Activated naive CD8-positive, alpha-beta T cell treated with anti-CD3 and anti-CD28 coated beads, Interleukin-2, amount 10 ng/mL, durations not matched to agents 7 days and 5 days (primary cell): ENCODE results near the gene AFAP1. TPM values are rescaled to one million over a fixed set of nuclear protein-coding genes. Genes with fewer than 3 reads are reported as not detected.
"Not testable (repeated sequence)": the region's sequence is repeated elsewhere in the genome, so short reads cannot be mapped to it uniquely, and the experiment has no call there.

ENCODE experiments used
- ATAC-seq: fragments of 150-1000 bp; cut with Tn5 transposase; one replicate; pipeline ENCODE4 v1.10.0; 2021; ENCODE audit warnings: low read depth, moderate library complexity
- POLR2A ChIA-PET: fragments of 350-600 bp; sonication (Branson Sonifier 250); formaldehyde crosslinking; loops from one replicate; lab custom pipeline; 2021; ENCODE audit warnings: antibody characterized with exemption; lab: Charles Lee
- DNase-seq: peaks from one replicate; pipeline ENCODE4 v3.0.0; 2021
- H3K27ac Mint-ChIP-seq: one replicate; pipeline ENCODE4 v1.8.0; 2022; ENCODE audit warnings: mild to moderate bottlenecking, mixed read lengths
- H3K27me3 Mint-ChIP-seq: one replicate; pipeline ENCODE4 v1.8.0; 2022; ENCODE audit warnings: mild to moderate bottlenecking, moderate library complexity, mixed read lengths
- H3K36me3 Mint-ChIP-seq: one replicate; pipeline ENCODE4 v1.8.0; 2021; ENCODE audit warnings: mild to moderate bottlenecking, mixed read lengths
- H3K4me1 Mint-ChIP-seq: one replicate; pipeline ENCODE4 v1.8.0; 2021; ENCODE audit warnings: mixed read lengths
- H3K4me3 Mint-ChIP-seq: one replicate; pipeline ENCODE4 v1.8.0; 2022; ENCODE audit warnings: mild to moderate bottlenecking, moderate library complexity, mixed read lengths
- H3K9me3 Mint-ChIP-seq: one replicate; pipeline ENCODE4 v1.8.0; 2021; ENCODE audit warnings: mixed read lengths
- total RNA-seq, 2 experiments: library from RNA; stranded (reverse); gene quantifications; one replicate each; pipeline ENCODE4 v1.2.3, GENCODE V29; 2021

AFAP1 gene
- total RNA-seq, 2 experiments from 2014 or later, result 9.9 to 12.2 TPM

GRCh38 chr4:7950301-7951092 lies 10.8 kb upstream of the AFAP1 start:
- peaks cover 2% of the 10 kb centered on the region for H3K36me3 Mint-ChIP-seq
- POLR2A ChIA-PET, result no interaction called here
- no peak overlapping the region for H3K27ac Mint-ChIP-seq

GRCh38 chr4:7949759-7950158 lies 10.1 kb upstream of the AFAP1 start:
- Mint-ChIP-seq H3K27me3 (peaks cover 2% of the 10 kb centered on the region), H3K27ac (peak overlapping the region; percentile 56), H3K4me3 (no peak overlapping the region), H3K9me3 (peaks cover 12% of the 10 kb centered on the region), H3K36me3 (peaks cover 2% of the 10 kb centered on the region), H3K4me1 (peaks cover 13% of the 10 kb centered on the region)
- ATAC-seq, result no peak
- DNase-seq, result no peak
- POLR2A ChIA-PET, result no interaction called here

More at GRCh38 chr4:7950301-7951092, 10.8 kb upstream of the AFAP1 start:
- no peak overlapping the region for H3K4me3 Mint-ChIP-seq
- H3K27me3 Mint-ChIP-seq, result peaks cover 2% of the 10 kb centered on the region
- H3K9me3 Mint-ChIP-seq, result peaks cover 12% of the 10 kb centered on the region
- peaks cover 13% of the 10 kb centered on the region for H3K4me1 Mint-ChIP-seq
- DNase-seq (no peak), ATAC-seq (no peak)

GRCh38 chr4:7947927-7948326 lies 8.3 kb upstream of the AFAP1 start:
- Mint-ChIP-seq H3K4me3 (peak overlapping the region; percentile 39), H3K4me1 (peaks cover 15% of the 10 kb centered on the region), H3K27me3 (peaks cover 2% of the 10 kb centered on the region), H3K9me3 (peaks cover 11% of the 10 kb centered on the region), H3K36me3 (no peaks in the 10 kb centered on the region), H3K27ac (peak overlapping the region; percentile 56)
- no peak for DNase-seq
- POLR2A ChIA-PET, result interaction anchor here (0.5 to 1.2 kb wide), 2 partner anchors 8 to 14 kb away, joined by 3 to 6 read pairs; partner anchors contain the start of gene AFAP1
- peak; percentile 90 for ATAC-seq

GRCh38 chr4:7945709-7946380 lies 6.2 kb upstream of the AFAP1 start:
- no peak overlapping the region for H3K4me3 Mint-ChIP-seq

GRCh38 chr4:7944599-7945220 lies 5.0 kb upstream of the AFAP1 start:
- no peak for ATAC-seq
- H3K27me3 Mint-ChIP-seq, result peaks cover 2% of the 10 kb centered on the region
- no peak for DNase-seq
- H3K9me3 Mint-ChIP-seq, result no peaks in the 10 kb centered on the region
- POLR2A ChIA-PET, result no interaction called here
- H3K4me3 Mint-ChIP-seq, result no peak overlapping the region
- no peak overlapping the region for H3K27ac Mint-ChIP-seq
- peaks cover 15% of the 10 kb centered on the region for H3K4me1 Mint-ChIP-seq
- H3K36me3 Mint-ChIP-seq, result no peaks in the 10 kb centered on the region

More at GRCh38 chr4:7945709-7946380, 6.2 kb upstream of the AFAP1 start:
- DNase-seq (no peak), ATAC-seq (no peak)
- Mint-ChIP-seq H3K4me1 (peaks cover 15% of the 10 kb centered on the region), H3K27me3 (peaks cover 2% of the 10 kb centered on the region), H3K27ac (peak overlapping the region; percentile 4), H3K36me3 (no peaks in the 10 kb centered on the region), H3K9me3 (peaks cover 2% of the 10 kb centered on the region)
- POLR2A ChIA-PET, result no interaction called here

GRCh38 chr4:7943688-7944087 lies 4.0 kb upstream of the AFAP1 start:
- H3K27ac Mint-ChIP-seq, ATAC-seq, H3K4me3 Mint-ChIP-seq, H3K9me3 Mint-ChIP-seq, DNase-seq, POLR2A ChIA-PET, H3K27me3 Mint-ChIP-seq, H3K4me1 Mint-ChIP-seq, H3K36me3 Mint-ChIP-seq: not testable (repeated sequence)

GRCh38 chr4:7943211-7943610 lies 3.5 kb upstream of the AFAP1 start:
- peaks cover 3% of the 10 kb centered on the region for H3K27me3 Mint-ChIP-seq
- ATAC-seq (no peak), DNase-seq (no peak)
- POLR2A ChIA-PET, result no interaction called here
- H3K4me3 Mint-ChIP-seq, result no peak overlapping the region
- H3K4me1 Mint-ChIP-seq, result peaks cover 9% of the 10 kb centered on the region
- H3K9me3 Mint-ChIP-seq, result no peaks in the 10 kb centered on the region
- no peaks in the 10 kb centered on the region for H3K36me3 Mint-ChIP-seq
- H3K27ac Mint-ChIP-seq, result no peak overlapping the region

- peaks cover 13% of the 10 kb centered on the region for H3K27me3 Mint-ChIP-seq
- POLR2A ChIA-PET, result no interaction called here
- DNase-seq (no peak), ATAC-seq (no peak)
- H3K36me3 Mint-ChIP-seq, result no peaks in the 10 kb centered on the region
- H3K27ac Mint-ChIP-seq, result no peak overlapping the region
- no peaks in the 10 kb centered on the region for H3K9me3 Mint-ChIP-seq
- H3K4me3 Mint-ChIP-seq, result no peak overlapping the region
- H3K4me1 Mint-ChIP-seq, result peaks cover 10% of the 10 kb centered on the region
Observed at GRCh38 chr4:7941965-7942496, 2.4 kb upstream of the AFAP1 start.

- peaks cover 18% of the 10 kb centered on the region for H3K27me3 Mint-ChIP-seq
- ATAC-seq, result no peak
- H3K4me1 Mint-ChIP-seq, result peaks cover 13% of the 10 kb centered on the region
- POLR2A ChIA-PET, result interaction anchor here (2.0 kb wide), 1 partner anchor 77 kb away, joined by 4 read pairs; no protein-coding TSS in a partner anchor
- H3K4me3 Mint-ChIP-seq, result no peak overlapping the region
- peak overlapping the region; percentile 15 for H3K27ac Mint-ChIP-seq
- no peak for DNase-seq
- no peaks in the 10 kb centered on the region for H3K36me3 Mint-ChIP-seq
- no peaks in the 10 kb centered on the region for H3K9me3 Mint-ChIP-seq
Observed at GRCh38 chr4:7941111-7941964, 1.7 kb upstream of the AFAP1 start.

- Mint-ChIP-seq H3K9me3 (no peaks in the 10 kb centered on the region), H3K36me3 (peaks cover 3% of the 10 kb centered on the region), H3K27me3 (peaks cover 20% of the 10 kb centered on the region), H3K27ac (peak overlapping the region; percentile 19), H3K4me1 (peaks cover 12% of the 10 kb centered on the region), H3K4me3 (peak overlapping the region; percentile 77)
- no peak for ATAC-seq
- DNase-seq, result no peak
- POLR2A ChIA-PET, result interaction anchor here (0.5 to 2.0 kb wide), 7 partner anchors 22 to 95 kb away, joined by 3 to 9 read pairs (median 5); no protein-coding TSS in a partner anchor
Observed at GRCh38 chr4:7938609-7939376, 868 bp downstream of the AFAP1 start.

GRCh38 chr4:7938266-7938608 lies 1.4 kb downstream of the AFAP1 start:
- H3K4me1 Mint-ChIP-seq, result peaks cover 12% of the 10 kb centered on the region
- H3K27me3 Mint-ChIP-seq, result peaks cover 20% of the 10 kb centered on the region
- no peaks in the 10 kb centered on the region for H3K9me3 Mint-ChIP-seq
- DNase-seq (peak; percentile 18), ATAC-seq (no peak)
- H3K4me3 Mint-ChIP-seq, result peak overlapping the region; percentile 77
- peak overlapping the region; percentile 19 for H3K27ac Mint-ChIP-seq
- H3K36me3 Mint-ChIP-seq, result peaks cover 3% of the 10 kb centered on the region
- POLR2A ChIA-PET, result interaction anchor here (1.6 to 1.8 kb wide), 3 partner anchors 22 to 94 kb away, joined by 3 to 6 read pairs (median 5); no protein-coding TSS in a partner anchor

GRCh38 chr4:7937006-7937405 lies 2.7 kb downstream of the AFAP1 start:
- Mint-ChIP-seq H3K27me3 (peaks cover 20% of the 10 kb centered on the region), H3K36me3 (peaks cover 3% of the 10 kb centered on the region), H3K4me1 (peaks cover 12% of the 10 kb centered on the region), H3K27ac (no peak overlapping the region), H3K4me3 (peak overlapping the region; percentile 77), H3K9me3 (no peaks in the 10 kb centered on the region)
- no peak for ATAC-seq
- POLR2A ChIA-PET, result no interaction called here
- no peak for DNase-seq
